ENCODE results near the gene KRTAP4-8. TPM values are rescaled to one million over a fixed set of nuclear protein-coding genes. Genes with fewer than 3 reads are reported as not detected.
A peak's percentile ranks its signal among the peaks of the same experiment; 100 is the strongest.
"Not testable (repeated sequence)": the region's sequence is repeated elsewhere in the genome, so short reads cannot be mapped to it uniquely, and the experiment has no call there.

The KRTAP4-8 gene
- total RNA-seq, 1 experiment from 2014 or later: not detected

DNA sequence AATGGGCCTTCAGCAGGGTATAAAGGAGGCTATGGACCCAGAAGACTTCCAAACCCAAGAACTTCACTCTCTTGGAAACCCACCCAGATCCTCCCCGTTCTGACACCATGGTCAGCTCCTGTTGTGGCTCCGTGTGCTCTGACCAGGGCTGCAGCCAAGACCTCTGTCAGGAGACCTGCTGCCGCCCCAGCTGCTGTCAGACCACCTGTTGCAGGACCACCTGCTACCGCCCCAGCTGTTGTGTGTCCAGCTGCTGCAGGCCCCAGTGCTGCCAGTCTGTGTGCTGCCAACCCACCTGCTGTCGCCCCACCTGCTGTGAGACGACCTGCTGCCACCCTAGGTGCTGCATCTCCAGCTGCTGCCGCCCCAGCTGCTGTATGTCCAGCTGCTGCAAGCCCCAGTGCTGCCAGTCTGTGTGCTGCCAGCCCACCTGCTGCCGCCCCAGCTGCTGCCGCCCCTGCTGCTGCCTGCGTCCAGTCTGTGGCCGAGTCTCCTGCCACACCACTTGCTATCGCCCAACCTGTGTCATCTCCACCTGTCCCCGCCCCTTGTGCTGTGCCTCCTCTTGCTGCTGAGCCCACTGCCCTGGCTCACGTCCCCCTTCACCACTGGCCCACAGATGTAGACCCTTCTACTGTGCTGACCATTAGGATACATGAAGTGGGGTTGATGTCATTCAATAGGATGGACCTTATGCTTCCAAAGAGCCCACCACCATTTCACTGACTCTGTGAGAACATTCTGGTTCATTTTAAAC, 13.7 kb downstream of the KRTAP4-8 start, which contains the start of gene KRTAP4-7:
TSS of gene KRTAP4-7 (plus strand) at position 51 of the 757 bp plus-strand sequence. CDS start at position 108, 57 bp downstream.
- H3K27me3 ChIP-seq (ENCODE audit: control insufficient read depth, insufficient read depth, low read length); intact Hi-C loops (cut with micrococcal nuclease; ENCODE audit: unreplicated experiment); ATAC-seq; H3K36me3 ChIP-seq (ENCODE audit: control insufficient read depth, insufficient read depth, low read length); H3K27ac ChIP-seq (ENCODE audit: low read length); DNase-seq (ENCODE audit: low read depth, low spot score); H3K4me1 ChIP-seq (ENCODE audit: control insufficient read depth, insufficient read depth, low read length); H3K4me3 ChIP-seq (ENCODE audit: low read depth in 2 of 2, low read length in 2 of 2); POLR2A ChIA-PET; BruUV-seq (replicated peaks); in situ Hi-C loops (cut with HindIII; ENCODE audit: low pct_unique_long_range_greater_than_20kb, low sequenced_read_pairs); H3K9me3 ChIP-seq (ENCODE audit: control insufficient read depth, insufficient read depth, low read depth, low read length): not testable (repeated sequence)
- CTCF ChIA-PET: interaction anchor here (0.6 kb wide), 1 partner anchor 465 kb away, joined by 5 read pairs; no protein-coding TSS in a partner anchor

GRCh38 chr17:41083427-41083826, 14.5 kb downstream of the KRTAP4-8 start:
- H3K27me3 ChIP-seq (ENCODE audit: control insufficient read depth, insufficient read depth, low read length); H3K9me3 ChIP-seq (ENCODE audit: control insufficient read depth, insufficient read depth, low read depth, low read length); intact Hi-C loops (cut with micrococcal nuclease; ENCODE audit: unreplicated experiment); in situ Hi-C loops (cut with HindIII; ENCODE audit: low pct_unique_long_range_greater_than_20kb, low sequenced_read_pairs); BruUV-seq (replicated peaks); POLR2A ChIA-PET; H3K4me1 ChIP-seq (ENCODE audit: control insufficient read depth, insufficient read depth, low read length); H3K4me3 ChIP-seq (ENCODE audit: low read depth in 2 of 2, low read length in 2 of 2); H3K36me3 ChIP-seq (ENCODE audit: control insufficient read depth, insufficient read depth, low read length); DNase-seq (ENCODE audit: low read depth, low spot score); H3K27ac ChIP-seq (ENCODE audit: low read length); CTCF ChIA-PET: not testable (repeated sequence)
- ATAC-seq: peak; percentile 82

GRCh38 chr17:41082626-41083025, 15.3 kb downstream of the KRTAP4-8 start:
- Histone ChIP-seq H3K36me3 (ENCODE audit: control insufficient read depth, insufficient read depth, low read length) (no peaks in the 10 kb centered on the region), H3K4me3 (ENCODE audit: low read depth in 2 of 2, low read length in 2 of 2) (no peak overlapping the region), H3K27ac (ENCODE audit: low read length) (no peak overlapping the region), H3K27me3 (ENCODE audit: control insufficient read depth, insufficient read depth, low read length) (no peaks in the 10 kb centered on the region), H3K9me3 (ENCODE audit: control insufficient read depth, insufficient read depth, low read depth, low read length) (no peaks in the 10 kb centered on the region), H3K4me1 (ENCODE audit: control insufficient read depth, insufficient read depth, low read length) (no peaks in the 10 kb centered on the region)
- in situ Hi-C loops (cut with HindIII; ENCODE audit: low pct_unique_long_range_greater_than_20kb, low sequenced_read_pairs) (no loop called here), intact Hi-C loops (cut with micrococcal nuclease; ENCODE audit: unreplicated experiment) (no loop called here)
- ATAC-seq (peak; percentile 81), DNase-seq (ENCODE audit: low read depth, low spot score) (no peak)
- no peak for TF ChIP-seq POLR2AphosphoS5 (IDR thresholded peaks at IDR 0.05; ENCODE audit: low read depth, low read length)
- TF ChIP-seq SIN3A (IDR thresholded peaks at IDR 0.05; ENCODE audit: borderline replicate concordance, insufficient read depth, low read depth, low read length): no peak
- no peak for TF ChIP-seq REST (IDR thresholded peaks at IDR 0.05; ENCODE audit: insufficient read depth in 1 of 2, low read depth in 2 of 2, low read length in 1 of 2)
- TF ChIP-seq, protein P1, sequence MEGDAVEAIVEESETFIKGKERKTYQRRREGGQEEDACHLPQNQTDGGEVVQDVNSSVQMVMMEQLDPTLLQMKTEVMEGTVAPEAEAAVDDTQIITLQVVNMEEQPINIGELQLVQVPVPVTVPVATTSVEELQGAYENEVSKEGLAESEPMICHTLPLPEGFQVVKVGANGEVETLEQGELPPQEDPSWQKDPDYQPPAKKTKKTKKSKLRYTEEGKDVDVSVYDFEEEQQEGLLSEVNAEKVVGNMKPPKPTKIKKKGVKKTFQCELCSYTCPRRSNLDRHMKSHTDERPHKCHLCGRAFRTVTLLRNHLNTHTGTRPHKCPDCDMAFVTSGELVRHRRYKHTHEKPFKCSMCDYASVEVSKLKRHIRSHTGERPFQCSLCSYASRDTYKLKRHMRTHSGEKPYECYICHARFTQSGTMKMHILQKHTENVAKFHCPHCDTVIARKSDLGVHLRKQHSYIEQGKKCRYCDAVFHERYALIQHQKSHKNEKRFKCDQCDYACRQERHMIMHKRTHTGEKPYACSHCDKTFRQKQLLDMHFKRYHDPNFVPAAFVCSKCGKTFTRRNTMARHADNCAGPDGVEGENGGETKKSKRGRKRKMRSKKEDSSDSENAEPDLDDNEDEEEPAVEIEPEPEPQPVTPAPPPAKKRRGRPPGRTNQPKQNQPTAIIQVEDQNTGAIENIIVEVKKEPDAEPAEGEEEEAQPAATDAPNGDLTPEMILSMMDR (IDR thresholded peaks at IDR 0.05): no peak
- TF ChIP-seq TCF7L2 (IDR thresholded peaks at IDR 0.05; ENCODE audit: low read depth, low read length): no peak
- CTCF ChIA-PET: no interaction called here
- BruUV-seq (replicated peaks): no TSS peak
- POLR2A ChIA-PET: no interaction called here

Measured in Panc1 (cell line).